ENCODE results near the gene EPN1. TPM values are rescaled to one million over a fixed set of nuclear protein-coding genes. Genes with fewer than 3 reads are reported as not detected.
A peak's percentile ranks its signal among the peaks of the same experiment; 100 is the strongest.

Gene EPN1
- total and polyA plus RNA-seq, 2 donors from 2014 or later: 138 to 145 TPM

DNA sequence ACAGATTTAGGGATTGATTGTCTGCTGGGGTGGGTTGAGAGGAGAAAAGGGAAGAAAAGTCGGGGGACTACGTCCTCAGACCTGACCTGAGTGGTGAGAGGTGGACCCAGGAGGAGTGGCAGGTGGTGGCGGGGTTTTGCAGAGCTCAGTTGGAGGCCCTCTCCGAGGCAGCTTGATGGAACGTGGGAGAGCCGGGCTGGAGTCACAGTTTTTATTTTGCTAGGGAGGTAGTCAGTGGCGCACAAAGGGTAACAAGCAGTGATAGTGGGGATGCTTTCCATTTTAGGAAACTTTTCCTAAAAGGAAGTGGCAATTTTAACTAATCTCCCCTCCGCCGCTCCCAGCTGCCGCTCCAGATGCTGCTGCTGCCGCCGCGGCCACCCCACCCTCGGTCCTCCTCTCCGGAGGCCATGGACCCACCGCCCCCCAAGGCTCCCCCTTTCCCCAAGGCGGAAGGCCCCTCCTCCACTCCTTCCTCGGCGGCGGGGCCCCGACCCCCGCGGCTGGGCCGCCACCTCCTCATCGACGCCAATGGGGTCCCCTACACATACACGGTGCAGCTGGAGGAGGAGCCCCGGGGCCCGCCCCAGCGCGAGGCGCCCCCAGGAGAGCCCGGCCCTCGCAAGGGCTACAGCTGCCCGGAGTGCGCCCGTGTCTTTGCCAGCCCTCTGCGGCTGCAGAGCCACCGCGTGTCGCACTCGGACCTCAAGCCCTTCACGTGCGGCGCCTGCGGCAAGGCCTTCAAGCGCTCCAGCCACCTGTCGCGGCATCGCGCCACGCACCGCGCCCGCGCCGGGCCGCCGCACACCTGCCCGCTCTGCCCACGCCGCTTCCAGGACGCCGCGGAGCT, 32.6 kb upstream of the EPN1 start:
- Histone ChIP-seq H3K9ac (ENCODE audit: low read length in 3 of 3) (peak overlapping the region in 2 of 3 donors; percentile 18 to 84), H3K27ac (ENCODE audit: low read depth in 2 of 2, low read length in 2 of 2) (peak overlapping the region; percentile 45 to 74), H3K4me3 (ENCODE audit: low read length in 3 of 3) (peak overlapping the region; percentile 46 to 82 (median 79)), H3K27me3 (ENCODE audit: control insufficient read depth, insufficient read depth, low read length) (no peaks in the 10 kb centered on the region), H3K4me1 (ENCODE audit: control insufficient read depth in 2 of 3, insufficient read depth in 2 of 3, low read depth in 1 of 3, low read length in 3 of 3) (peaks cover 0 to 39% (median 4%) of the 10 kb centered on the region in 3 donors), H3K9me3 (ENCODE audit: control insufficient read depth in 2 of 3, insufficient read depth in 1 of 3, low read length in 3 of 3) (no peaks in the 10 kb centered on the region), H3K36me3 (ENCODE audit: control insufficient read depth in 2 of 3, insufficient read depth in 3 of 3, low read length in 3 of 3) (no peaks in the 10 kb centered on the region)
- intact Hi-C loops (cut with DNase I): no loop called here
- DNase-seq: peak in 2 of 5 donors; percentile 62 to 90
- TF ChIP-seq, protein P1, sequence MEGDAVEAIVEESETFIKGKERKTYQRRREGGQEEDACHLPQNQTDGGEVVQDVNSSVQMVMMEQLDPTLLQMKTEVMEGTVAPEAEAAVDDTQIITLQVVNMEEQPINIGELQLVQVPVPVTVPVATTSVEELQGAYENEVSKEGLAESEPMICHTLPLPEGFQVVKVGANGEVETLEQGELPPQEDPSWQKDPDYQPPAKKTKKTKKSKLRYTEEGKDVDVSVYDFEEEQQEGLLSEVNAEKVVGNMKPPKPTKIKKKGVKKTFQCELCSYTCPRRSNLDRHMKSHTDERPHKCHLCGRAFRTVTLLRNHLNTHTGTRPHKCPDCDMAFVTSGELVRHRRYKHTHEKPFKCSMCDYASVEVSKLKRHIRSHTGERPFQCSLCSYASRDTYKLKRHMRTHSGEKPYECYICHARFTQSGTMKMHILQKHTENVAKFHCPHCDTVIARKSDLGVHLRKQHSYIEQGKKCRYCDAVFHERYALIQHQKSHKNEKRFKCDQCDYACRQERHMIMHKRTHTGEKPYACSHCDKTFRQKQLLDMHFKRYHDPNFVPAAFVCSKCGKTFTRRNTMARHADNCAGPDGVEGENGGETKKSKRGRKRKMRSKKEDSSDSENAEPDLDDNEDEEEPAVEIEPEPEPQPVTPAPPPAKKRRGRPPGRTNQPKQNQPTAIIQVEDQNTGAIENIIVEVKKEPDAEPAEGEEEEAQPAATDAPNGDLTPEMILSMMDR (IDR thresholded peaks at IDR 0.05; ENCODE audit: borderline replicate concordance, extremely low read depth, insufficient read depth): no peak
- FAIRE-seq: no peak

DNA sequence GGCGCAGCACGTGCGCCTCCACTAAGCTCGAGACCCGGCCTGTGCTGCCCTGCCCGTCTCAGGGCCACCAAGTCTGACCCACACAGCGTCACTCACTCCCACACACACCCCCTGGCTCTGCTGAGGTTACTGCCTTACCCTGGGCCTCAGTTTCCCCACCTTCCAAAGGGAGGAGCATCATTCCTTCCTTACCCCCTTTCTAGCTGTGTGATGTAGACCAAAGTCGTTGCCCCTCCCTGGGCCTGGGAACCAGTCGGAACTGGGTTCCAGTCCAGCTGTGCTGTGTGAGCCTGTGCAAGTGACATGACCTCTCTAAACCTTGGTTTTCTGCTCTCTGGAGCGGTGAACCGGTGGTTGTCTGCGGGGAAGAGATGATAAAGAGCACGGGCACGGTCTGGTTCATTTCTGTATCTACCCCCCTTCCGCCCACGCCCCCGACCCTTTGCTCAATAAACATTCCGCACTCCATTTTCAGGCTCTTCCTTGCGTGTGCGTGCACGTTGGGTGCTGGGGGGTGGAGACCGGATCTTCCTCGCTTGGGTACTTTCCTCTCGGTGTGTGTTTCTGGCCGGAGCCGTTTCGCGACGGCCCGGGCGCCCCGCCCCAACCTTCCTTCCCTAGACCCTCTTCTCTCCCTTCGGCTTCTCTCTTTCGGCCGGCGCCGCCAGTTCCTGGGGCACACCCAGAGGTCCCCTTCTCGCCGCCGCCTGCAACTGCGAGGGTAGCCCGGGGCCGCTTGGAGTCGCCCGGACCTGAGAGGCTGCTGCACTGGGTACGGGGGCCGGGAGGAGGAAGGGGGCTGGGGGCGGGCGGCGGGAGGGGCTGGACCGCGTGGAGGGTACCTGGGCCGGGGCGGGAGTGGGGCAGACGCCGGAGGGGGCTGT, 31.8 kb upstream of the EPN1 start, which contains the start of gene ZNF581:
Gene ZNF581 (plus strand): TSS at position 647 of the 884 bp plus-strand sequence. CDS start 923 bp downstream, outside the sequence.
- intact Hi-C loops (cut with DNase I): no loop called here
- Histone ChIP-seq H3K27me3 (ENCODE audit: control insufficient read depth, insufficient read depth, low read length) (no peaks in the 10 kb centered on the region), H3K36me3 (ENCODE audit: control insufficient read depth in 2 of 3, insufficient read depth in 3 of 3, low read length in 3 of 3) (no peaks in the 10 kb centered on the region), H3K4me3 (ENCODE audit: low read length in 3 of 3) (peak within 1 kb of the TSS; percentile 53 to 82 (median 79)), H3K27ac (ENCODE audit: low read depth in 2 of 2, low read length in 2 of 2) (peak within 1 kb of the TSS; percentile 72 to 74), H3K9ac (ENCODE audit: low read length in 3 of 3) (peak within 1 kb of the TSS; percentile 30 to 84 (median 69)), H3K4me1 (ENCODE audit: control insufficient read depth in 2 of 3, insufficient read depth in 2 of 3, low read depth in 1 of 3, low read length in 3 of 3) (peaks cover 0 to 41% (median 4%) of the 10 kb centered on the region in 3 donors), H3K9me3 (ENCODE audit: control insufficient read depth in 2 of 3, insufficient read depth in 1 of 3, low read length in 3 of 3) (no peaks in the 10 kb centered on the region)
- DNase-seq (peak; percentile 73 to 94 (median 84)), FAIRE-seq (no peak)
- TF ChIP-seq, protein P1 (IDR thresholded peaks at IDR 0.05; ENCODE audit: borderline replicate concordance, extremely low read depth, insufficient read depth): no peak

DNA sequence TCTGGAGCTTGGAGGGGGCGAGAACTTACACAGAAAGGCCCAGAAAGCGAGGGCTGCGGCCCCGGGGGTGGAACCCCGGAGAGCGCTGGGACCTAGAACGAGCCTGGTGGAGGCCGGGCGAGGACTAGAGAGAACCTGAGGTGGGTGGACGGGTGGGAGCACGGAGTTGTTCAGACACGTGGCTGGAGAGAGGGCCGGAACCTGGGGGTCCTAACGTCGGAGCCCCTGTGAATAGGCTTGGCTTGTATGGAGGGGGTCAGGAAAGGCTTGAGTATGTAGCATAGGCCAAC, 31.2 kb upstream of the EPN1 start:
- Histone ChIP-seq H3K4me3 (ENCODE audit: low read length in 3 of 3) (peak overlapping the region; percentile 53 to 79 (median 72)), H3K4me1 (ENCODE audit: control insufficient read depth in 2 of 3, insufficient read depth in 2 of 3, low read depth in 1 of 3, low read length in 3 of 3) (peaks cover 0 to 45% (median 4%) of the 10 kb centered on the region in 3 donors), H3K9ac (ENCODE audit: low read length in 3 of 3) (peak overlapping the region; percentile 30 to 71 (median 69)), H3K27me3 (ENCODE audit: control insufficient read depth, insufficient read depth, low read length) (no peaks in the 10 kb centered on the region), H3K36me3 (ENCODE audit: control insufficient read depth in 2 of 3, insufficient read depth in 3 of 3, low read length in 3 of 3) (no peaks in the 10 kb centered on the region), H3K9me3 (ENCODE audit: control insufficient read depth in 2 of 3, insufficient read depth in 1 of 3, low read length in 3 of 3) (no peaks in the 10 kb centered on the region), H3K27ac (ENCODE audit: low read depth in 2 of 2, low read length in 2 of 2) (peak overlapping the region in 1 of 2 donors; percentile 72)
- DNase-seq (no peak), FAIRE-seq (no peak)
- intact Hi-C loops (cut with DNase I): no loop called here
- TF ChIP-seq, protein P1 (IDR thresholded peaks at IDR 0.05; ENCODE audit: borderline replicate concordance, extremely low read depth, insufficient read depth): no peak
